ENCODE data around the gene GIMAP7.
"Not testable (repeated sequence)": the region's sequence is repeated elsewhere in the genome, so short reads cannot be mapped to it uniquely, and the experiment has no call there.

Gene GIMAP7

DNA sequence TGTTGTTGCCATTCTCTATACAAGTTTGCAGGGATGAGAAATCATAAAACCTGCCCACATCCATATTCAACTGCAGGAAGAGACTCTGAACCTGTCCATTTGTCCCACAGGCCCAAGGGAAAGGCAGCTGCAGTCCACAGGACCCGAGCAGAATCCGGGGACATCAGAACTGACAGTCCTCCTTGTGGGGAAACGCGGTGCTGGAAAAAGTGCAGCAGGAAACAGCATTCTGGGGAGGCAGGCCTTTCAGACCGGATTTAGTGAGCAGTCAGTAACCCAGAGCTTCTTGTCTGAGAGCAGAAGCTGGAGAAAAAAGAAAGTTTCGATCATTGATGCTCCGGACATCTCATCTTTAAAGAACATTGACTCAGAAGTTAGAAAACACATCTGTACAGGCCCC, 40.8 kb upstream of the GIMAP7 start:
- CTCF ChIA-PET, result no interaction called here
- H3K4me3 ChIP-seq (ENCODE audit: low read depth, low read length), result no peak overlapping the region
- POLR2A ChIA-PET, result no interaction called here
- no peak for DNase-seq (ENCODE audit: low read depth, low spot score)
- no peak for TF ChIP-seq CTCF (IDR thresholded peaks at IDR 0.05; ENCODE audit: insufficient read depth, low read length, missing control alignments)

- no peak for DNase-seq (ENCODE audit: low read depth, low spot score)
- no peak for TF ChIP-seq CTCF (IDR thresholded peaks at IDR 0.05; ENCODE audit: insufficient read depth, low read length, missing control alignments)
- CTCF ChIA-PET, result no interaction called here
- POLR2A ChIA-PET, result no interaction called here
- H3K4me3 ChIP-seq (ENCODE audit: low read depth, low read length), result no peak overlapping the region
Measured at GRCh38 chr7:150476285-150476684, 38.4 kb upstream of the GIMAP7 start.

GRCh38 chr7:150476819-150477631, 37.6 kb upstream of the GIMAP7 start:
- TF ChIP-seq CTCF (IDR thresholded peaks at IDR 0.05; ENCODE audit: insufficient read depth, low read length, missing control alignments), result no peak
- no peak for DNase-seq (ENCODE audit: low read depth, low spot score)
- no peak overlapping the region for H3K4me3 ChIP-seq (ENCODE audit: low read depth, low read length)
- ChIA-PET POLR2A (no interaction called here), CTCF (no interaction called here)

DNA sequence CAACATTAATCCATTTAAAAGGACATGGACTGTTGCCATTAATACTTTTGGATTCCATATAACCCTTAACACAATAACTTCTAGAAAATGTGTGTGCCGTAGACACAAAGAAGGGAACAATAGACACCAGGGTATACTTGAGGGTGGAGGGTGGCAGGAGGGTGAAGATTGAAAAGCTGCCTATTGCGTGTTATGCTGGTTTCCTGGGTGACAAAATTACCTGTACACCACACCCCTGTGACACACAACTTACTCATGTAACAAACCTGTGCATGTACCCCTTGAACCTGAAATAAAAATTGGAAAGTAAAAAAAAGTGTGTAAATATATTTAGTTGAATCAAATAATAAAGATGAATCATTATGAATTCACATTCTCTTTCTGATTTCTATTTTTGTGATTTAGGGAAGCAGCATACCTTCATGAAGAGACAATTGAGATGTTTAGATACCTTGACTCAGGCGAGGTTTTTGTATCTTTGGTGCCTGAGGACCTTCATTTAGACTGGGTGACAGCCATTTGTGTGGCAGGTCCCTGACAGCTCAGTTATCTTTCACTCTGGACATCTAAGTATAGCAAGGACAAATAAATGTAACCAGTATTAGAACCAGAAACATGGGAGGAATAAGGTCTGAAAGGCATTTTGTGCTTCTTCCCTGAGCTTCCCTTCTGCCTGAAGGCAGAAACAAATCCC, 35.5 kb upstream of the GIMAP7 start:
- TF ChIP-seq CTCF (IDR thresholded peaks at IDR 0.05; ENCODE audit: insufficient read depth, low read length, missing control alignments), result no peak
- ChIA-PET POLR2A (no interaction called here), CTCF (no interaction called here)
- H3K4me3 ChIP-seq (ENCODE audit: low read depth, low read length), result no peak overlapping the region
- no peak for DNase-seq (ENCODE audit: low read depth, low spot score)

DNA sequence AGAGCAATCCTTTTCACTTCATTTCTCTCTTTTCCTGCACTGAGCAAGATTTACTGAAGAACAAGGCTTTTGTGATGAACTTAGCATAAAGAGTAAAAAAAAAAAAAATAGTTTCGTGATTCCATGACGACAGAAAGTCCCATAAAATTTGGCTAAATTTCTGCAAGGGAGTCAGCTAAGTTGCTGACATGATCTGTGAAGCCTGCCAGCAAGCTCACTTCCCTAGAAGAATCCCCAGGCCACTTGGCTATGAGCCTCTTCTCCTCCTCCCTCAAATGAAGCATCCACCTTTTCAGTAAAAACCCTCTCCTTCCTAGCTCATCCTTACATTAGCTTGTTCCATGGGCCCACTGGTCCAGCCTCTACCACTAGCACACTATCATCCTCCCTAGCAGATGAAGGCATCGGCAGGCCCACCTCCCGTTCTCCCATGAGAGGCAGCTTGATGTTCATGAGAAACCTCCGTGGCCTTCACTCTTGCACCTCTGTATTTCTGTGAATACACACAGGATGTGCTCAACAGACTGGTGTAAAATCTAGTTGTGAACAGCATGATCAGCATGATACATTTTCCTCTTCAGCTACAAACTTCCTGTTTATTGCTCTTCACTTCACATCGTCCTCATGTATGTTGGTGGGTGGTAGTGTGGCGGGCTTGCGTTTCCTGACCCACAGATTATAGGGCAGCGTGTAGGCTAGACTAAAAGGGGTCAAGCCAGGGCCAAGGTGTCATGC, 33.3 kb upstream of the GIMAP7 start:
- no peak for DNase-seq (ENCODE audit: low read depth, low spot score)
- ChIA-PET CTCF (no interaction called here), POLR2A (no interaction called here)
- no peak overlapping the region for H3K4me3 ChIP-seq (ENCODE audit: low read depth, low read length)
- TF ChIP-seq CTCF (IDR thresholded peaks at IDR 0.05; ENCODE audit: insufficient read depth, low read length, missing control alignments), result no peak

- ChIA-PET POLR2A (no interaction called here), CTCF (no interaction called here)
- H3K4me3 ChIP-seq (ENCODE audit: low read depth, low read length), result no peak overlapping the region
- no peak for DNase-seq (ENCODE audit: low read depth, low spot score)
- TF ChIP-seq CTCF (IDR thresholded peaks at IDR 0.05; ENCODE audit: insufficient read depth, low read length, missing control alignments), result no peak
Measured at GRCh38 chr7:150481922-150482321, 32.8 kb upstream of the GIMAP7 start.

DNA sequence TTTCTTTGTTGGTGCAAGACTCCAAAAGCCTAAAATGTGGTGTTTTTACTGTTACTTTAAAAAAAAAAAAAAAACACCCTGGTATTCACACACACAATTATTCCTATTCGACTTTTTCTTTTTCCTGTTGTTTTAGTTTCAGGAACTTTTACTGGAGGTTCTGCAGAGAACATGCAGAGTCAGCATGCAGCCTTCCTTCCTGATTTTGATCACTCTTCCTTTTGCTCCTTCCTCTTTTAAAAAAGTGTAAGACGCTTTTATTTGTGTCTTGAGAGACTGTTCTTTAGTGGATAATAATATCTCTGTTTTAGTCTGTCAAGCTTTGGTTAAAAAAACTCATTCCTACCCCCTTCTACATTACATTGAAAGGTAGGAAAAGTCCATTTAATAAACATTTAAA, 31.2 kb upstream of the GIMAP7 start:
- H3K4me3 ChIP-seq (ENCODE audit: low read depth, low read length); DNase-seq (ENCODE audit: low read depth, low spot score); CTCF ChIA-PET; POLR2A ChIA-PET: not testable (repeated sequence)

GRCh38 chr7:150484071-150484470, 30.6 kb upstream of the GIMAP7 start:
- DNase-seq (ENCODE audit: low read depth, low spot score); POLR2A ChIA-PET; CTCF ChIA-PET; H3K4me3 ChIP-seq (ENCODE audit: low read depth, low read length): not testable (repeated sequence)
